AG09319 (cell line): ENCODE measurements around the gene NPAS3.

ENCODE experiments used
- DNase-seq: peaks from one replicate; pipeline ENCODE4 v3.0.0-alpha.2; 2010; ENCODE audit warnings: low read depth; ENCODE audit errors: extremely low read depth
- TF ChIP-seq, protein P1 (sequence below): IDR thresholded peaks from 2 replicates; pipeline ENCODE4 v1.5.1; 2011; ENCODE audit warnings: low read depth, mild to moderate bottlenecking, inconsistent platforms, low read length, moderate library complexity

NPAS3 gene

DNA sequence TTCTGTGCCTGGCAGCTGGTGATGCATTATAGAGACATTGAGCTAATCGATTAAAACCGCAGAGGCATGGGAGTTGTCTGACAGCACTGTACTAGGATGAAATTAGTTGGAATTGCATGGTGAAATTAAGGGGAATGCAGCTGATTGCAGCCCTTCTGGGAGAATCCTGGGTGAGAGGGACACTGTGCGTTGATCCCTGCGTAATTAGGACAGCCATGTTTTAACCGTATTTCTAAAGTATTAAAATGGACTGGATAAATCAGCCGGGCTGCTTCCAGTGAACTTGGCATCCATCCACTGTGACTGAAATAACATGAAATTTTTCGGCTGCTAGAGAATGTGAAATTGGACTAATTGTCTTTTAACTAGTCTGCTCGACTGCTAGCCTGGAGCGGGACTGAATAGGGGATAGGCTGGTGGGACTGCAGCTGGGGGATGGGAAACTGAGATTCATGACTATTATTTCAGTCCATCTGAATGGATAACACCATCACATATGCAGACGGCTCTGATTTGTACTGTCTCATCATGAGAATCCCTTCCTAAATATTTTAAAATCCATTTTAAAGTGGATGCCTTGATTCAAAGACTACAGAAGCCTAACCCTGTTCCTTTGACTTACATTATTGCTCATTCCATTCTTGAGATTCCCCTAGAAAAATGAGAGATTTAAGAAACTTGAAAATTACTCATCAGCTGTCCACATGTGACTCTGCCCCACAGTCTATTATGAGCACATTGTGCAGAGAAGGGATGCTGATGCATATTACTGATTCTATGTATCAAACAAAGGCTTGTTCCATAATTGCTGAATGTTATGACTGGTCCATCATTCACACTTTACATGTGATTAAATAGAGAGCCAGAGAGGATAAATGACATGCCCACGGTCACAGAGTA is 343.9 kb downstream of the NPAS3 start:
- DNase-seq: no peak
- TF ChIP-seq, protein P1, sequence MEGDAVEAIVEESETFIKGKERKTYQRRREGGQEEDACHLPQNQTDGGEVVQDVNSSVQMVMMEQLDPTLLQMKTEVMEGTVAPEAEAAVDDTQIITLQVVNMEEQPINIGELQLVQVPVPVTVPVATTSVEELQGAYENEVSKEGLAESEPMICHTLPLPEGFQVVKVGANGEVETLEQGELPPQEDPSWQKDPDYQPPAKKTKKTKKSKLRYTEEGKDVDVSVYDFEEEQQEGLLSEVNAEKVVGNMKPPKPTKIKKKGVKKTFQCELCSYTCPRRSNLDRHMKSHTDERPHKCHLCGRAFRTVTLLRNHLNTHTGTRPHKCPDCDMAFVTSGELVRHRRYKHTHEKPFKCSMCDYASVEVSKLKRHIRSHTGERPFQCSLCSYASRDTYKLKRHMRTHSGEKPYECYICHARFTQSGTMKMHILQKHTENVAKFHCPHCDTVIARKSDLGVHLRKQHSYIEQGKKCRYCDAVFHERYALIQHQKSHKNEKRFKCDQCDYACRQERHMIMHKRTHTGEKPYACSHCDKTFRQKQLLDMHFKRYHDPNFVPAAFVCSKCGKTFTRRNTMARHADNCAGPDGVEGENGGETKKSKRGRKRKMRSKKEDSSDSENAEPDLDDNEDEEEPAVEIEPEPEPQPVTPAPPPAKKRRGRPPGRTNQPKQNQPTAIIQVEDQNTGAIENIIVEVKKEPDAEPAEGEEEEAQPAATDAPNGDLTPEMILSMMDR: no peak

DNA sequence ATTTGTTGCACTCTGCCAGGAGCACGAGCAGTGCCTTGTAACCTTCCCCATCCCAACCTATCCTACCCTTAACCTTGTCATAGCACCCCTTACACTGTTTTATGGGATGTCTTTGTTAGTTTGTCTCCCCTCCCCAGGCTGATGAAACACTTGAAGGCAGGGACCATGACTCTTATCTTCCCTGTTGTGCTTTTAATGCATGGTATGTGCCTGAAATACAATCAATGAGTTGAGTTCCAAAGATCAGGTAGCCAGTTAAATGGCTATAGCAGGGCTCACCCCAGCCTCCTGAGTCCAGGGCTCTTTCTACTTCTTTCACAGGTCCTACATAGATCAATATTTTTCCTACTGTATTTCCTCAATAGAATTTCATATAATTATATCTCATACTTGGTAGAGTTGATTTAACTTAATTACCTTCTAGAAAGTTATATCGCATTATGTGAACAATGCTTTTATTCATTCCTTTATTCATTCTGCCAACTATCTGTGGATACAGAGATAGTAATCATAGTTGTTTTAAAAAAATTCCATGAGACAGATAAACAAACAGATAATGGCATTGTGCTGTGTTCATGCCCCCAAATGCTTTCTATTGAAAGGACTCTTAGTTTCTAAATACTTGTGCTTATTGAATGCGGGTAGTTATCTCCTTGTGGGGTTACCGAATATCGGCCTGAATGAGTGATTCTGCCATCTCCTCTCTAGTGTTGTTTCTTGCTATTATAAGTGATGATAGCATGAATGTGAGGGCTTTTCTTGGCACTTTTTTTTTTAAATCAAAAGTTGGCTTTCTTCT is 347.4 kb downstream of the NPAS3 start:
- TF ChIP-seq, protein P1: no peak
- no peak for DNase-seq

DNA sequence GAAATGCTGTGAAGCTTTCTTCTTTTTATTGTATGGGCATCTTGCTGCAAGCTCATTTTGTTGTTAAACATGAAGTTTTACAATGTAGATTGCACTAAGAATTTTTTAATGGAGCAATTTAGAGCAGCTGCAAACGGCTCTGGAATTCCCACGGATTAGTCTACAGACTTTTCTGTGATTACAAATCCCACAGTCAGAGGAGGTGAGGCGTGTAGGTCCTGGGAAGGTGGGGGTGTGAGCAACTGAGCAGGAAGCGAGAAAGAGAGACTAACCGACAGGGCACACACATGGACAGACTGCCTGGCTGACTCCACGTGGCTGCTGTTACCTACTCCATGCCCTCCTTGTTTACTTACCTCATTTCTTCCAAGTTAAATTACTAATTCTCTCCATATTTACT is 348.5 kb downstream of the NPAS3 start:
- no peak for DNase-seq
- TF ChIP-seq, protein P1: no peak

DNA sequence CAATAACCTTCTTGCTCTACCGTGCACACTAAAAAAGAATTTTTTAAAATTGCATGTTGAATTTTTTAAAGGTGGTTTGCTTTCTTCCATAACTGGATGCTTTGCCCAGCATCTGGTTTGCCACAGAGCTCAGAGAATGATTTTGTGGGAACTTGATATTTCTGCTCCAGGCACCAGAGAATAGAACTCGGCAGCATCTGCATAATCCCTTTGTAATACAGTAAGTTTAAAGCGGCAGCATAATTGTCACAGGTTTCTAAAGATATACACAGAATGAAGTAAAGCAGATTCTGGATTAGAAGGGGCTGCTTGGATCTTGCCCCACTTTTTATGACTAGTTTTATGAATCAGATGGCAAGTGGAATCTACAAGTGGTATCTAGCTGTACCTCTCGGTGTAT is 352.0 kb downstream of the NPAS3 start:
- TF ChIP-seq, protein P1: no peak
- DNase-seq: no peak

DNA sequence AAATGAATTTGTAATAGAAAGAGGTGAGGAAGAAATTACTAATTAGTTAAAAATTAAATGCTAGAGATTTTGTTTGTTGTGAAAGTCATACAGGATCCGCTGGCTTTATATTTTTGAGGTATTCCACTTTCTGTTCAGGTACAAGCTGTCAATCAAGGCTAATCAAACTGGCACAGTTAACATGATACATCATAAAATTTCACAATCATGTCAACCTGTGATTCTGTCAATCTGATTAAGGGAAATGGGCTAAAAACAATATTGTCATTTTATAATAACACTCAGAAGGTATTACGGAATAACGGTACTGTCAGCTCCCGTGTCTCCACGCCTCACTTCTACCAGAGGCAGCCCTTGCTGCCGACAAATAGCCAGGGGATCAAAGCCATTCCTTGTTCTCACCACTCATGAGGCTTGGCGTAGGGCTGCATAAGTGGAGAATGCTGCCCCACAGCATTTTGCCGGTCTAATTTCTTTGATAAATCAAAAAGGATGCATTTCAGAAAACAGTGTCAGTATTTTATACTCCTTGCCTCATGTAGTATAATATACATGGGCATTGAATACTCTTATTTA is 352.9 kb downstream of the NPAS3 start:
- DNase-seq: no peak

DNA sequence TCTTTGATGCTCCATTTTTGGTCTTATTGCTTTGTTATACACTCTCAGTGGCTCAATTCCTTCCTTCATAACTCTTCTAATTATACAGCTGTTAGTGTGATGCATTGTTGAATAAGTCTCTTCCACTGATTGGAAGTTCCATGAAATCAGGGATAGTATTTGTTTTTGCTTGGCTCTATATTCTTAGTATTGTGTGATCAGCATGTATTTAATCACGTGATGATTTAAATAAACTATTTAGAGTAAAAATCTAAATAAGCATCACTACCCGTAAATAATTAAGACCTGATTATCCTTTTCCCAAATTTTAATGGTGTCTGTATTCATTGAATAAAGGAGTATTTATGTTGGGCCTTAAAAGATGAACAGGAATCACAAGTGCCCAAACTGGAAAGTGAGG is 355.7 kb downstream of the NPAS3 start:
- DNase-seq: no peak
- TF ChIP-seq, protein P1: no peak

More for the DNA sequence above, 352.9 kb downstream of the NPAS3 start:
- TF ChIP-seq, protein P1: no peak
